22Rv1 (cell line): ENCODE measurements around the gene KRT7.

ENCODE experiments used
- CTCF ChIP-seq: fragments of 450-650 bp; IDR thresholded peaks from 2 replicates; pipeline ENCODE4 v1.5.1; 2017; ENCODE audit warnings: mild to moderate bottlenecking
- ZFX ChIP-seq: fragments of 450-650 bp; IDR thresholded peaks from 2 replicates; pipeline ENCODE4 v1.6.1; 2017; ENCODE audit warnings: antibody characterized with exemption, borderline replicate concordance

GRCh38 chr12:52208424-52209165, 24.4 kb upstream of the KRT7 start:
- TF ChIP-seq CTCF (no peak), ZFX (no peak)
